ENCODE data around the gene NTRK2.

The NTRK2 gene

GRCh38 chr9:85009251-85009650 is 339.7 kb downstream of the NTRK2 start:
- no peaks in the 10 kb centered on the region for H3K4me1 ChIP-seq (ENCODE audit: insufficient read depth, low read length)
- DNase-seq (no peak), ATAC-seq (ENCODE audit: insufficient read depth, low read depth) (no peak)
- H2AFZ ChIP-seq (ENCODE audit: low read depth, low read length) = no peak overlapping the region
- TF ChIP-seq CTCF (IDR thresholded peaks at IDR 0.05; ENCODE audit: borderline replicate concordance, extremely low read depth, low read length, poor library complexity, severe bottlenecking) = no peak
- no peak for TF ChIP-seq EZH2 (IDR thresholded peaks at IDR 0.05; ENCODE audit: borderline replicate concordance, low read depth, low read length, severe bottlenecking)
- H3K27ac ChIP-seq (ENCODE audit: low read length) = no peak overlapping the region
- no peak overlapping the region for H3K9ac ChIP-seq (ENCODE audit: low read depth, low read length)
- no peaks in the 10 kb centered on the region for H3K27me3 ChIP-seq (ENCODE audit: insufficient read depth, low read length, poor library complexity)
- no peaks in the 10 kb centered on the region for H3K36me3 ChIP-seq (ENCODE audit: insufficient read depth, low read length)
- no peak overlapping the region for H3K4me3 ChIP-seq (ENCODE audit: low read depth in 1 of 2, low read length in 2 of 2)
- H3K79me2 ChIP-seq (ENCODE audit: insufficient read depth, low read length) = no peaks in the 10 kb centered on the region
- H4K20me1 ChIP-seq (ENCODE audit: insufficient read depth, low read length) = no peaks in the 10 kb centered on the region
- H3K9me3 ChIP-seq (ENCODE audit: insufficient read depth, low read length, severe bottlenecking) = no peaks in the 10 kb centered on the region
- no peak overlapping the region for H3K4me2 ChIP-seq (ENCODE audit: insufficient read depth, low read length)

GRCh38 chr9:85013703-85014102 is 344.2 kb downstream of the NTRK2 start:
- Histone ChIP-seq H3K9ac (ENCODE audit: low read depth, low read length) (no peak overlapping the region), H3K27me3 (ENCODE audit: insufficient read depth, low read length, poor library complexity) (no peaks in the 10 kb centered on the region), H3K4me1 (ENCODE audit: insufficient read depth, low read length) (no peaks in the 10 kb centered on the region), H3K4me3 (ENCODE audit: low read depth in 1 of 2, low read length in 2 of 2) (no peak overlapping the region), H2AFZ (ENCODE audit: low read depth, low read length) (no peak overlapping the region), H4K20me1 (ENCODE audit: insufficient read depth, low read length) (no peaks in the 10 kb centered on the region), H3K9me3 (ENCODE audit: insufficient read depth, low read length, severe bottlenecking) (no peaks in the 10 kb centered on the region), H3K4me2 (ENCODE audit: insufficient read depth, low read length) (no peak overlapping the region), H3K27ac (ENCODE audit: low read length) (no peak overlapping the region), H3K79me2 (ENCODE audit: insufficient read depth, low read length) (no peaks in the 10 kb centered on the region), H3K36me3 (ENCODE audit: insufficient read depth, low read length) (no peaks in the 10 kb centered on the region)
- DNase-seq (no peak), ATAC-seq (ENCODE audit: insufficient read depth, low read depth) (no peak)
- no peak for TF ChIP-seq CTCF (IDR thresholded peaks at IDR 0.05; ENCODE audit: borderline replicate concordance, extremely low read depth, low read length, poor library complexity, severe bottlenecking)
- no peak for TF ChIP-seq EZH2 (IDR thresholded peaks at IDR 0.05; ENCODE audit: borderline replicate concordance, low read depth, low read length, severe bottlenecking)

- no peaks in the 10 kb centered on the region for H3K9me3 ChIP-seq (ENCODE audit: insufficient read depth, low read length, severe bottlenecking)
- H3K36me3 ChIP-seq (ENCODE audit: insufficient read depth, low read length) = no peaks in the 10 kb centered on the region
- H3K4me3 ChIP-seq (ENCODE audit: low read depth in 1 of 2, low read length in 2 of 2) = no peak overlapping the region
- DNase-seq (no peak), ATAC-seq (ENCODE audit: insufficient read depth, low read depth) (no peak)
- H4K20me1 ChIP-seq (ENCODE audit: insufficient read depth, low read length) = no peaks in the 10 kb centered on the region
- H3K4me2 ChIP-seq (ENCODE audit: insufficient read depth, low read length) = no peak overlapping the region
- no peak overlapping the region for H3K9ac ChIP-seq (ENCODE audit: low read depth, low read length)
- no peaks in the 10 kb centered on the region for H3K79me2 ChIP-seq (ENCODE audit: insufficient read depth, low read length)
- TF ChIP-seq CTCF (IDR thresholded peaks at IDR 0.05; ENCODE audit: borderline replicate concordance, extremely low read depth, low read length, poor library complexity, severe bottlenecking) (no peak), EZH2 (IDR thresholded peaks at IDR 0.05; ENCODE audit: borderline replicate concordance, low read depth, low read length, severe bottlenecking) (no peak)
- H3K4me1 ChIP-seq (ENCODE audit: insufficient read depth, low read length) = no peaks in the 10 kb centered on the region
- no peak overlapping the region for H2AFZ ChIP-seq (ENCODE audit: low read depth, low read length)
- no peaks in the 10 kb centered on the region for H3K27me3 ChIP-seq (ENCODE audit: insufficient read depth, low read length, poor library complexity)
- no peak overlapping the region for H3K27ac ChIP-seq (ENCODE audit: low read length)
Observed at GRCh38 chr9:85014292-85014691, 344.8 kb downstream of the NTRK2 start.
